ENCODE data around the gene MYCBPAP. TPM values are rescaled to one million over a fixed set of nuclear protein-coding genes. Genes with fewer than 3 reads are reported as not detected.

Gene MYCBPAP
- total RNA-seq, 4 donors from 2014 or later = 0.42 to 4.6 (median 1.3) TPM

DNA sequence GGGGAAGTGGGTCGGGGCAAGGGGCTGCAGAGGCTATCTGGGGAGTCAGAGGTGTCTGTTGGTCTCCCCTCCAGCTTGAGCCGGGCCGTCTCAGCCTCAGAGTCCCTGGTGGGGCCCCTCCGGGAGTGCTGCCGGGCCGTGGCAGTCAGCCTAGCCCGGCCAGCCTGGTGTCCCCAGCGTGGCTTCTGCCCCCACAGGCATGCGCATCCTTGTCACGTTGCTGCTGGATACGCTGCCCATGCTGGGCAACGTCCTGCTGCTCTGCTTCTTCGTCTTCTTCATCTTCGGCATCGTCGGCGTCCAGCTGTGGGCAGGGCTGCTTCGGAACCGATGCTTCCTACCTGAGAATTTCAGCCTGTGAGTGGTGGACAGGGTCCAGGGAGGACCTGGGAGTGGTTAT lies 63.4 kb downstream of the MYCBPAP start:
- no peak for DNase-seq (ENCODE audit: low spot score in 2 of 2)
- no peaks in the 10 kb centered on the region for H3K9me3 ChIP-seq
- TF ChIP-seq POLR2AphosphoS5 (IDR thresholded peaks at IDR 0.05) (no peak), POLR2A (IDR thresholded peaks at IDR 0.05) (no peak), EP300 (IDR thresholded peaks at IDR 0.05) (no peak)
- TF ChIP-seq, protein P1, sequence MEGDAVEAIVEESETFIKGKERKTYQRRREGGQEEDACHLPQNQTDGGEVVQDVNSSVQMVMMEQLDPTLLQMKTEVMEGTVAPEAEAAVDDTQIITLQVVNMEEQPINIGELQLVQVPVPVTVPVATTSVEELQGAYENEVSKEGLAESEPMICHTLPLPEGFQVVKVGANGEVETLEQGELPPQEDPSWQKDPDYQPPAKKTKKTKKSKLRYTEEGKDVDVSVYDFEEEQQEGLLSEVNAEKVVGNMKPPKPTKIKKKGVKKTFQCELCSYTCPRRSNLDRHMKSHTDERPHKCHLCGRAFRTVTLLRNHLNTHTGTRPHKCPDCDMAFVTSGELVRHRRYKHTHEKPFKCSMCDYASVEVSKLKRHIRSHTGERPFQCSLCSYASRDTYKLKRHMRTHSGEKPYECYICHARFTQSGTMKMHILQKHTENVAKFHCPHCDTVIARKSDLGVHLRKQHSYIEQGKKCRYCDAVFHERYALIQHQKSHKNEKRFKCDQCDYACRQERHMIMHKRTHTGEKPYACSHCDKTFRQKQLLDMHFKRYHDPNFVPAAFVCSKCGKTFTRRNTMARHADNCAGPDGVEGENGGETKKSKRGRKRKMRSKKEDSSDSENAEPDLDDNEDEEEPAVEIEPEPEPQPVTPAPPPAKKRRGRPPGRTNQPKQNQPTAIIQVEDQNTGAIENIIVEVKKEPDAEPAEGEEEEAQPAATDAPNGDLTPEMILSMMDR (IDR thresholded peaks at IDR 0.05) = no peak
- no peaks in the 10 kb centered on the region for H3K27me3 ChIP-seq
- no peaks in the 10 kb centered on the region for H3K4me1 ChIP-seq
- no peak overlapping the region for H3K27ac ChIP-seq
- 83% methylated on average over 7 of the region's 19 CpGs for WGBS
- H3K4me3 ChIP-seq = no peak overlapping the region
- H3K36me3 ChIP-seq = no peaks in the 10 kb centered on the region

- Histone ChIP-seq H3K4me3 (no peak overlapping the region), H3K36me3 (no peaks in the 10 kb centered on the region), H3K27ac (no peak overlapping the region), H3K4me1 (no peaks in the 10 kb centered on the region), H3K9me3 (no peaks in the 10 kb centered on the region), H3K27me3 (no peaks in the 10 kb centered on the region)
- no peak for TF ChIP-seq POLR2AphosphoS5 (IDR thresholded peaks at IDR 0.05)
- TF ChIP-seq, protein P1 (IDR thresholded peaks at IDR 0.05) = no peak
- no peak for TF ChIP-seq POLR2A (IDR thresholded peaks at IDR 0.05)
- TF ChIP-seq EP300 (IDR thresholded peaks at IDR 0.05) = no peak
- 96% methylated on average over 20 of the region's 20 CpGs for WGBS
- no peak for DNase-seq (ENCODE audit: low spot score in 2 of 2)
Measured at GRCh38 chr17:50572541-50572940, 64.3 kb downstream of the MYCBPAP start.

DNA sequence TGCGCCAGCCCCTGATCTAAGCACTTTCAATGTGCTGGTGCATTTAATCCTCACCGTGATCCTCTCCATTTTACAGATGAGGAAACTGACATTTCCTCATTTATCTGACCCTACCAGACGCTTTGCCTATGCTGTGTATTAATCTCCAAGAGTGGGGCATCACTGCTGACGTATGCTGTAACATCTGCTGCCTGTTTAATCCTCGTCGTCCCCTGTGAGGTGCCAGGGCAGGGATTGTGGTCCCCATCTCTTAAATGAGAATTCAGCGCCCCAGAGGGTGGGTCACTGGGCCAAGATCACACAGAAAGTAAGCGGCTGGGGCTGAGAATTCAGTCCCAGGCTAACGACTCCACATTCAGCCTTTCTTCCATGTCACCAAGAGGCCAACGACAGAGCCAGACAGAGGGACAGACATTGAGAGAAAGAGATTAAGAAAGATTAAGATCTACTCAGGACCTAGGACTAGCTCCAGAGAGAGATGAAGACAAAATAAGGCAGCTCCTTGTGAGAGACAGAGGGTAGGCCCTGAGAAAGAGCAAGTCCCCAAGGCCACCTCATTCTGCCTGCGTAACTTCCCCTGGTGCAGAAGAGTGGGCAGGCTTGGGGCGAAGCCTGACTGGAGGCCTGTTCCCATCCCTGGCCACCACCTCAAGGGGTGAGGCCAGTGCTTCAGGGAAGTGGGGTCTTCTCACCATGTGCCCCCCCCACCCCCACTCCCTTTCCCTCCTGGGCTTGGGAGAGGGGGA lies 65.8 kb downstream of the MYCBPAP start:
- H3K27me3 ChIP-seq = no peaks in the 10 kb centered on the region
- TF ChIP-seq POLR2A (IDR thresholded peaks at IDR 0.05) = no peak
- 90% methylated on average over 12 of the region's 12 CpGs for WGBS
- no peaks in the 10 kb centered on the region for H3K4me1 ChIP-seq
- no peak overlapping the region for H3K4me3 ChIP-seq
- no peaks in the 10 kb centered on the region for H3K9me3 ChIP-seq
- no peak overlapping the region for H3K27ac ChIP-seq
- DNase-seq (ENCODE audit: low spot score in 2 of 2) = no peak
- no peaks in the 10 kb centered on the region for H3K36me3 ChIP-seq

- WGBS = 86% methylated on average over 31 of the region's 33 CpGs
Measured at GRCh38 chr17:50575581-50576210, 67.5 kb downstream of the MYCBPAP start.

GRCh38 chr17:50576864-50577263 lies 68.6 kb downstream of the MYCBPAP start:
- TF ChIP-seq EP300 (IDR thresholded peaks at IDR 0.05) (no peak), POLR2AphosphoS5 (IDR thresholded peaks at IDR 0.05) (no peak), POLR2A (IDR thresholded peaks at IDR 0.05) (no peak)
- TF ChIP-seq, protein P1 (IDR thresholded peaks at IDR 0.05) = no peak
- no peak overlapping the region for H3K4me3 ChIP-seq

More at GRCh38 chr17:50575581-50576210, 67.5 kb downstream of the MYCBPAP start:
- Histone ChIP-seq H3K27ac (no peak overlapping the region), H3K4me1 (no peaks in the 10 kb centered on the region), H3K36me3 (no peaks in the 10 kb centered on the region), H3K4me3 (no peak overlapping the region), H3K27me3 (peaks cover 8% of the 10 kb centered on the region), H3K9me3 (no peaks in the 10 kb centered on the region)
- no peak for DNase-seq (ENCODE audit: low spot score in 2 of 2)
- TF ChIP-seq, protein P1 (IDR thresholded peaks at IDR 0.05) = no peak
- TF ChIP-seq POLR2AphosphoS5 (IDR thresholded peaks at IDR 0.05) (no peak), EP300 (IDR thresholded peaks at IDR 0.05) (no peak), POLR2A (IDR thresholded peaks at IDR 0.05) (no peak)

More at GRCh38 chr17:50576864-50577263, 68.6 kb downstream of the MYCBPAP start:
- H3K4me1 ChIP-seq = no peaks in the 10 kb centered on the region
- no peaks in the 10 kb centered on the region for H3K9me3 ChIP-seq
- peaks cover 9% of the 10 kb centered on the region for H3K27me3 ChIP-seq
- no peaks in the 10 kb centered on the region for H3K36me3 ChIP-seq
- no peak overlapping the region for H3K27ac ChIP-seq
- no peak for DNase-seq (ENCODE audit: low spot score in 2 of 2)
- 80% methylated on average over 13 of the region's 13 CpGs for WGBS

Data from suprapubic skin (tissue), 4 donors.